Esophagus squamous epithelium (tissue), 4 donors: ENCODE measurements around the gene PRAMEF4.
"Not testable (repeated sequence)": the region's sequence is repeated elsewhere in the genome, so short reads cannot be mapped to it uniquely, and the experiment has no call there.

ENCODE experiments used
- POLR2A ChIP-seq, 4 donors: fragments of 450-650 bp; IDR thresholded peaks; one replicate each; pipeline ENCODE4 v1.6.1; 2017; ENCODE audit warnings: antibody characterized with exemption in 4 of 4, mild to moderate bottlenecking in 4 of 4, moderate library complexity in 3 of 4
- TF ChIP-seq, protein P1 (sequence below), 6 experiments: fragments of 450-650 bp in 4 of 6; fragments of 200-600 bp in 2 of 6; sonication (generic) in 2 of 6; IDR thresholded peaks; one replicate each; pipeline ENCODE4 v1.5.1; 2016 to 2019; ENCODE audit warnings: antibody characterized with exemption in 6 of 6, mild to moderate bottlenecking in 4 of 6, moderate library complexity in 4 of 6

DNA sequence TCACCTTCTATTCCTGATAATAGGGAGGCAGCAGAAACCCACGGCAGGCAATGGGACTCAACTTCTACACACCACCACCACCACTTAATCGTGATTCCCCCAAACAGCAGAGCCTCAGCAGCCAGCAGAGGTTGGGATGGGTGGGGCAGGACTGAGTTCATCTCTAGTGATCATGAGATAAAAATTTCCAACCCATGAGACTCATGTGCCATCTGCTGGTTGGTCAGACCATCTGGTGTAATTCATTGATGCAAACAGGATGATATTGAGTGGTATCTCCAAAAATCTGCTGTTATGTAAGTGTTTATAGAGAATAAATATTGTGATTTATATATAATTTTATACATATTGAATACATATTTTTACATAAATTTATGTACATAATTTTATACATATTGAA is 35.7 kb upstream of the PRAMEF4 start:
- TF ChIP-seq, protein P1, sequence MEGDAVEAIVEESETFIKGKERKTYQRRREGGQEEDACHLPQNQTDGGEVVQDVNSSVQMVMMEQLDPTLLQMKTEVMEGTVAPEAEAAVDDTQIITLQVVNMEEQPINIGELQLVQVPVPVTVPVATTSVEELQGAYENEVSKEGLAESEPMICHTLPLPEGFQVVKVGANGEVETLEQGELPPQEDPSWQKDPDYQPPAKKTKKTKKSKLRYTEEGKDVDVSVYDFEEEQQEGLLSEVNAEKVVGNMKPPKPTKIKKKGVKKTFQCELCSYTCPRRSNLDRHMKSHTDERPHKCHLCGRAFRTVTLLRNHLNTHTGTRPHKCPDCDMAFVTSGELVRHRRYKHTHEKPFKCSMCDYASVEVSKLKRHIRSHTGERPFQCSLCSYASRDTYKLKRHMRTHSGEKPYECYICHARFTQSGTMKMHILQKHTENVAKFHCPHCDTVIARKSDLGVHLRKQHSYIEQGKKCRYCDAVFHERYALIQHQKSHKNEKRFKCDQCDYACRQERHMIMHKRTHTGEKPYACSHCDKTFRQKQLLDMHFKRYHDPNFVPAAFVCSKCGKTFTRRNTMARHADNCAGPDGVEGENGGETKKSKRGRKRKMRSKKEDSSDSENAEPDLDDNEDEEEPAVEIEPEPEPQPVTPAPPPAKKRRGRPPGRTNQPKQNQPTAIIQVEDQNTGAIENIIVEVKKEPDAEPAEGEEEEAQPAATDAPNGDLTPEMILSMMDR (IDR thresholded peaks at IDR 0.05): not testable (repeated sequence)
- TF ChIP-seq POLR2A (IDR thresholded peaks at IDR 0.05): not testable (repeated sequence)
